HepG2 (cell line): ENCODE data around the gene BHMT. TPM values are rescaled to one million over a fixed set of nuclear protein-coding genes. Genes with fewer than 3 reads are reported as not detected.
A peak's percentile ranks its signal among the peaks of the same experiment; 100 is the strongest.

Source experiments
- BRCA1 ChIP-seq: sonication (generic); formaldehyde crosslinking; IDR thresholded peaks from 2 replicates; pipeline ENCODE4 v1.4.0; 2020; ENCODE audit warnings: missing genetic modification reagents
- CCDC6 ChIP-seq: sonication (generic); formaldehyde crosslinking; IDR thresholded peaks from 2 replicates; pipeline ENCODE4 v1.8.1; 2022; ENCODE audit warnings: mild to moderate bottlenecking, missing genetic modification reagents, moderate library complexity
- FOSL2 ChIP-seq: sonication (generic); formaldehyde crosslinking; IDR thresholded peaks from 2 replicates; pipeline ENCODE4 v1.4.0; 2020; ENCODE audit warnings: missing genetic modification reagents
- NR2F2 ChIP-seq: IDR thresholded peaks from 2 replicates; pipeline ENCODE4 v1.6.1; 2012; ENCODE audit warnings: low read depth, inconsistent platforms, borderline replicate concordance
- PATZ1 ChIP-seq: sonication (generic); formaldehyde crosslinking; IDR thresholded peaks from 2 replicates; pipeline ENCODE4 v1.4.0; 2020; ENCODE audit warnings: missing genetic modification reagents
- POGK ChIP-seq: sonication (generic); formaldehyde crosslinking; conservative IDR thresholded peaks from 2 replicates; pipeline ENCODE4 v1.8.0; 2022; ENCODE audit warnings: mild to moderate bottlenecking, moderate library complexity, missing genetic modification reagents
- RELA ChIP-seq: sonication (generic); formaldehyde crosslinking; IDR thresholded peaks from 2 replicates; pipeline ENCODE4 v1.4.0; 2020; ENCODE audit warnings: missing genetic modification reagents
- SMC3 ChIP-seq: IDR thresholded peaks from 2 replicates; pipeline ENCODE4 v1.6.1; 2011; ENCODE audit warnings: low read length, improper control_type of control experiment
- SUZ12 ChIP-seq: fragments of 150-350 bp; IDR thresholded peaks from 2 replicates; pipeline ENCODE4 v1.6.1; 2014; ENCODE audit warnings: low read depth, low read length
- TCF12 ChIP-seq, 2 experiments: fragments of 450-650 bp in 1 of 2; sonication (generic) in 1 of 2; formaldehyde crosslinking in 1 of 2; IDR thresholded peaks; 2 replicates each; pipeline versions ENCODE4 v1.6.1 to v1.8.0; 2017 to 2022; ENCODE audit warnings: antibody characterized with exemption in 1 of 2, mild to moderate bottlenecking in 1 of 2, missing genetic modification reagents in 1 of 2, moderate library complexity in 1 of 2
- TFDP1 ChIP-seq: IDR thresholded peaks from 2 replicates; pipeline ENCODE4 v1.6.1; 2016; ENCODE audit warnings: missing compliant biosample characterization, missing genetic modification reagents, borderline replicate concordance
- WIZ ChIP-seq: sonication (generic); formaldehyde crosslinking; IDR thresholded peaks from 2 replicates; pipeline ENCODE4 v1.5.1; 2020; ENCODE audit warnings: mild to moderate bottlenecking, missing genetic modification reagents
- ZBTB2 ChIP-seq: sonication (generic); formaldehyde crosslinking; IDR thresholded peaks from 2 replicates; pipeline ENCODE4 v1.8.0; 2022; ENCODE audit warnings: low read depth, missing genetic modification reagents
- ZBTB44 ChIP-seq: sonication (generic); formaldehyde crosslinking; IDR thresholded peaks from 2 replicates; pipeline ENCODE4 v1.4.0; 2020; ENCODE audit warnings: missing genetic modification reagents
- ZNF788 ChIP-seq: sonication (generic); formaldehyde crosslinking; IDR thresholded peaks from 2 replicates; pipeline ENCODE4 v1.5.0; 2020; ENCODE audit warnings: mild to moderate bottlenecking, missing genetic modification reagents, borderline replicate concordance
- ZNF883 ChIP-seq: sonication (generic); formaldehyde crosslinking; IDR thresholded peaks from 2 replicates; pipeline ENCODE4 v1.5.1; 2020; ENCODE audit warnings: mild to moderate bottlenecking, missing genetic modification reagents; ENCODE audit errors: not compliant biosample characterization
- polyA plus RNA-seq, 8 experiments: library from polyadenylated mRNA; depleted of rRNA in 3 of 8; stranded (reverse) in 7 of 8; unstranded in 1 of 8; fragments of >200 nt; fragmentation: Illumina TruSeq in 4 of 8; extraction: Trizol in 4 of 8; gene quantifications; 2 replicates each; pipeline versions ENCODE4 v1.2.1 to v1.2.3, GENCODE V29; 2011 to 2016; ENCODE audit warnings: low read depth in 4 of 8, missing spikeins in 1 of 8, mixed read lengths in 1 of 8; ENCODE audit not compliant: insufficient read depth in 1 of 8
- total RNA-seq, 5 experiments: library from RNA; depleted of rRNA; stranded (reverse); fragments of >200 nt; fragmentation: Illumina TruSeq; extraction: Trizol; gene quantifications; 2 replicates each; pipeline ENCODE4 v1.2.3, GENCODE V29; 2016; ENCODE audit warnings: low read depth in 1 of 5

BHMT gene
- total and polyA plus RNA-seq, 2 of the 13 experiments (the other 11 are each of a cell fraction or from before 2014, with no cell fraction given) = 0.40 to 6.4 TPM

GRCh38 chr5:79133657-79134451 is 22.2 kb downstream of the BHMT start (continued):
- TF ChIP-seq BRCA1 (CRISPR knock-in tag) (no peak), WIZ (CRISPR knock-in tag) (no peak), POGK (CRISPR knock-in tag) (no peak), NR2F2 (no peak), RELA (CRISPR knock-in tag) (no peak), ZBTB44 (no peak), PATZ1 (CRISPR knock-in tag) (no peak), CCDC6 (CRISPR knock-in tag) (no peak), TFDP1 (CRISPR knock-in tag) (no peak), ZNF883 (CRISPR knock-in tag) (no peak), SMC3 (peak; percentile 82), ZBTB2 (CRISPR knock-in tag) (no peak), ZNF788 (CRISPR knock-in tag) (no peak), TCF12 (IDR thresholded peaks at IDR 0.05) (no peak), TCF12 (CRISPR knock-in tag; IDR thresholded peaks at IDR 0.05) (no peak), FOSL2 (peak; percentile 22; the same call in 1 of the 2 replicates), SUZ12 (no peak)
